GF-D8 (cell line): Measurements from ENCODE around the gene MACIR.
"Not testable (repeated sequence)": the region's sequence is repeated elsewhere in the genome, so short reads cannot be mapped to it uniquely, and the experiment has no call there.

ENCODE experiments used
- DNase-seq: peaks from one replicate; lab custom pipeline; 2025; lab: John Stamatoyannopoulos, UW

MACIR gene, protein sequence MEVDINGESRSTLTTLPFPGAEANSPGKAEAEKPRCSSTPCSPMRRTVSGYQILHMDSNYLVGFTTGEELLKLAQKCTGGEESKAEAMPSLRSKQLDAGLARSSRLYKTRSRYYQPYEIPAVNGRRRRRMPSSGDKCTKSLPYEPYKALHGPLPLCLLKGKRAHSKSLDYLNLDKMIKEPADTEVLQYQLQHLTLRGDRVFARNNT

DNA sequence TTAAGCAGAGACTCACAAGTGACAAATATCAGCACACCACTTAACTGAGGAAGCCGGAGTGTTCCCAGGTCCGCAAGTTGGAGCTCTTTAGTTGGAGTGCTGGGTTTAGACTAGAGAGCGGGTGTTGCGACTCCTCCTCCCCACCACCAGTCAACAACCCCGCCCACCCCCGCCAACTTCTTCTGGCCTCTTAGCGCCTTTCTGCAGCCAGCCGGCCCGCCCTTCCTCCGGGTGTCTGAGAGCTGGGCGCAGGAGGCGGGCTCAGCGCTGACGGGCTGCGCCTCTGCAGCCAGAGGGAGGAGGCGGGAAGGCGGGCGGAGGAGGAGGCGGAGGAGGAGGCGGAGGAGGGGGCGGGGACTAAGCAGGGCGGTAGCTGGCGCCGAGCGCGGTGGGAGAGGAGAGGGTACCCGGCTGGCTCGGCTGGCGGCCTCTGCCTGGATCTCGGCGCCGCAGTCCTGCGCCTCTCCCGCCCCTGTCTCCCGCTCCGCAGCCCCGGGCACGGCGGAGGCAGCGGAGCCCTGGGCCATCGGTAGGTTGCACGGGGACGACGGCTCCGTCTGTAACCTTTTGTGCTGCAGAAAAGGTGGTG is at the start of gene MACIR:
Gene MACIR, plus strand, starts transcription at position 396 of the 589 bp plus-strand sequence. CDS start 17,157 bp downstream, outside the sequence.
- DNase-seq = peak; percentile 75

DNA sequence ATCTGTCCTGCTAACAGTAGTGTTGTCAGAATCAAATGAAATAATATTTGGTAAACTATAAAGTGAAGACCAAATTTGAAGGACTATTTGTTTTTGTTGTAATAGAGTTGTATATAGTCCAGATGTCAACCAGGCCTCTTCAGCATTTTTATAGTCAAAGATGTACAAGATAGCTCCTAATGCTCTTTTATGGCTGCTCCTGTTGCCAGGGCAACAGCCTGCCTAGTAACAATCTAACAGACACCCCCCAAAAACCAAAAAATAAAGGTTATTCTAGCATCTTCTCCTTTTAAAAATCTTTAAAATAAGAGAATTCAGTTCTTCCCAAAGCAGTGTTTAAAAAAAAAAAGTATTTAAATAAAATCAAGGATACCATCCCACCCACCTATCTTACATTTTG is 49.5 kb upstream of the MACIR start:
- DNase-seq = no peak

DNA sequence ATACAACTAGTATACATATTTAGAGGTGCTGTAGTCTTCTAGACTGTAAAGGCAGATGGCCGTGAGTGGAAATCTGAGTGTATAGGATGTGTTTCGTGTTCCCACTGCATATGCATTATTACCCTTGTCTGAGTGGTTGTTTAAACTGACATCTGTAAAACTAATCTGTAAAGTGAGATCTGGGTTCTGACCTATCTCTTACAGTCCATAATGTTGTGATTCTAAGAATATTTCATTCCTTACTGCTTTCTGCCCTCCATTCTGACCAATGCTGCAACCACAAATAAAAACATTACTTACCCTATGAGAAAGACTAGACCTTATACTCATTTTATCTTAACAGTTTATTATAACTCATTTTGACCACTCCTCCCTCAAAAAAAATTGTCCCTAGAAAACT is 47.6 kb upstream of the MACIR start:
- DNase-seq = no peak

DNA sequence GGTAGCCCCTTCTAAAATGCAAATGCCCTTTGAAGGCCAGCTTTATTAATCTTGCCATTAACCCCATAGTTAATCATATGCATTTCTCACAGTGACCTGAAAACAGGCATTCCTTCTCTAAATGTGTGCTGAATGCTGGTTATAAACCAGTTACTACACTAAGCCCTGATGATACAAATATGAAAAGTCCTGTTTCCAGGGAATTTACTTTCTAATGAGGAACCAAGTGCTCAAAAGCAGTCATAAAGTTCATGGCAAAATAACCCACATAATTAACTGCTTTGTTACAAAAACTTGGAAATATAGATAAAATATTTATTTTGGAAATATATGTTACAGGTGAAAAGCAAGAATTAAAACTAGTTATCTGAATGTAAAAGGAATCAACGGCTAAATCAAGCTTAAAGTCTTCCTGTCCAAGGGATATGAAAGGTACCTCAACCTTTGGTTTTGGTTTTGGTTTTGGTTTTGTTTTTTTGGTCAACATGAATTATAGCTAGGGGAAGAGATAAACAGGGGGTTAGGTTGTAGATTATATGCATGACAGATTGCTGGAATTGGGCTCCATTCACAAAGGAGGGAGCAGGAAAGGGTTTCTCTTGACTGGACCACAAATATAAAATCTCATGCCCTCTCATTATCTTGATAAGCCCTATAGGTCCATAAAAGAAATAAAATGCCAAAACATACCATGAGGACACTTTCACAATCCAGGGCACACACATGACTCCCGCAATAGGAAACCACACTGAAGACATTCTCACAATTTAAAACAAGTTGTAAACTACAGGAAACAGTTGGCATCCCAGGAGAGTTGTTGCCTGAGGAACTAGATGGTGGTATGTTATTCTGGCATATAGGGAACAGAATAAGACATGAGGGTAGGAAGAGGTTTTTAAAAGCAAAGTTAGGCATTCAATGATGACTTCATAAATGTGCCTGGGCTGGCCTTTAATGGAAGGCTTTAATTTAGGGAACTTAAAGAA is 46.7 kb upstream of the MACIR start:
- DNase-seq = peak; percentile 68

DNA sequence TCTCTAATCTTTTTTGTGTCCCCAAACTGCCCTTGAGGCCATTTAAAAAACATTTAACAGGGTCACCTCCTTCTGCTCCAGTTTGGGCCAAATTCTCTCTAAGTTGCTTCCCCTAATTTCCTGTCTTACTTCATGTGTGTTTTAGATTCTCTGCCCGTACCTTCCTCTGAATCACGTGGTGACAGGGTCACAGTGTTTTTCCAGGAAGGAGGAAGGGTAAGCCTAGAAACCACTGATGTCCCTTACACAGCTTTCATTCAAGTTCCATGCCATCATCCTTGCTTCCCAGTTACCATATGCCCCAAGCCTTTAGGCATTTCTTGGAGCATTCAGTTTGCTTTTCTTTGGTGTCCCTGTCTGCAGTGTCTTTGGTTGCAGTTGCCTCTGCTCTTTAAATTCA is 42.4 kb upstream of the MACIR start:
- peak; percentile 1 for DNase-seq

DNA sequence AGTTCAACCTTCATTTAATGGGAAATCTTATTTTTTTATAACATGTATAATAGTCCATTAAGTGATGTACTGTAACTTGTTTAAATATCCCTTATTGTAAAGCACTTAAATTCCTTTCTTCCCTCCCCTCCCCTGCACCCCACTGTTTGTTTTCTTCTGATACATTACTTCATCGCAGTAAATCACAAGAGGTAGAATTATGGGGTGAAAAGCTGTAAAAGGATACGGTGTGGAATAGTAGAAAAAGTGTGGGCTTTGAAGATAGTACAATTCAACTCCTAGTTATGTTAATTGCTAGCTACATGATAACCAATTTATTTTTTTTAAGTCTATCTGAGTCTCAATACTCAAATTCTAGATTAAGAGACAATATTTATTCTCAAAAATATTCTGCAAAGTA is 41.9 kb upstream of the MACIR start:
- no peak for DNase-seq

DNA sequence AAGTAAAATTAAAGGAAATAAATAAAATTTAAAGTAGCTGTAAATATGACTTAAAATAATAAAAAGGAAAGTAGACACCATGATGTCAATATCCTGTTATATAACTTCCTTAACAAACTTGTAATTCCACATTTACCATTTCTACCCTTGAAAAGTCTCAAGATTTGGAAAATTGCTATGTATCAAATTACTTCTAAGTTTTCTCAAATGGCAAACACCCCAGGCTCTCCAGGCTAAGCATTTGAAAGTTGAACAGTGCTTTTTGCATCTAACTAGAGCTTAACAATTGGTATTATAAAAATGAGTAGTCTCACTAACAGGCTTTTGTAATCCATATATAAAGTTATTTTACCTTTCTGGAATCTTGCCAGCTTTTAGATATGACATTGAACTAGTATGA is 41.5 kb upstream of the MACIR start:
- no peak for DNase-seq

DNA sequence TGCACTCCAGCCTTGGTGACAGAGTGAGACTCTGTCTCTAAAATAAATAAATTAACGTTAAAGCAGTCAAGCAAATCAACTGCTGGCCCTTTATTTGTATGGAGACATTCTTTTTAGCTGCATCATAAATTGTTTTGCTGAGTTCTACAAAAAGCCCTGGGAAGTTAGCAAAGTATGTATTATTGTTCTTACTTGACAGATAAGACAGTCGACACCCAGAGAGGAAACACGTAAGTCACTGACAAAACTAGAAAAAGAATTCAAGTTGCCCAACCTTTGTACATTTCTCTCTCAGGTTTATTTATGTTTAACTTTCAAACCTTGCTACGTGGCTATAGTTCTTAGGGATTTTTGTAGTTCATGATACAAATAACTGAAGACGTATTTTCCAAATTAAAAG is 40.4 kb upstream of the MACIR start:
- DNase-seq = no peak

DNA sequence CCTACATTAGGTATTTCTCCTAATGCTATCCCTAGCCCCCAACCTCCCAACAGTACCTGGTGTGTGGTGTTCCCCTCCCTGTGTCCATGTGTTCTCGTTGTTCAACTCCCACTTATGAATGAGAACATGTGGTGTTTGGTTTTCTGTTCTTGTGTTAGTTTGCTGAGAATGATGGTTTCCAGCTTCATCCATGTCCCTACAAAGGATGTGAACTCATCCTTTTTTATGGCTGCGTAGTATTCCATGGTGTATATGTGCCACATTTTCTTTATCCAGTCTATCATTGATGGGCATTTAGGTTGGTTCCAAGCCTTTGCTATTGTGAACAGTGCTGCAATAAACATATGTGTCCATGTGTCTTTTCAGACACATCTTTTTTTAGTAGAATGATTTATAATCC is 39.5 kb upstream of the MACIR start:
- DNase-seq = not testable (repeated sequence)

DNA sequence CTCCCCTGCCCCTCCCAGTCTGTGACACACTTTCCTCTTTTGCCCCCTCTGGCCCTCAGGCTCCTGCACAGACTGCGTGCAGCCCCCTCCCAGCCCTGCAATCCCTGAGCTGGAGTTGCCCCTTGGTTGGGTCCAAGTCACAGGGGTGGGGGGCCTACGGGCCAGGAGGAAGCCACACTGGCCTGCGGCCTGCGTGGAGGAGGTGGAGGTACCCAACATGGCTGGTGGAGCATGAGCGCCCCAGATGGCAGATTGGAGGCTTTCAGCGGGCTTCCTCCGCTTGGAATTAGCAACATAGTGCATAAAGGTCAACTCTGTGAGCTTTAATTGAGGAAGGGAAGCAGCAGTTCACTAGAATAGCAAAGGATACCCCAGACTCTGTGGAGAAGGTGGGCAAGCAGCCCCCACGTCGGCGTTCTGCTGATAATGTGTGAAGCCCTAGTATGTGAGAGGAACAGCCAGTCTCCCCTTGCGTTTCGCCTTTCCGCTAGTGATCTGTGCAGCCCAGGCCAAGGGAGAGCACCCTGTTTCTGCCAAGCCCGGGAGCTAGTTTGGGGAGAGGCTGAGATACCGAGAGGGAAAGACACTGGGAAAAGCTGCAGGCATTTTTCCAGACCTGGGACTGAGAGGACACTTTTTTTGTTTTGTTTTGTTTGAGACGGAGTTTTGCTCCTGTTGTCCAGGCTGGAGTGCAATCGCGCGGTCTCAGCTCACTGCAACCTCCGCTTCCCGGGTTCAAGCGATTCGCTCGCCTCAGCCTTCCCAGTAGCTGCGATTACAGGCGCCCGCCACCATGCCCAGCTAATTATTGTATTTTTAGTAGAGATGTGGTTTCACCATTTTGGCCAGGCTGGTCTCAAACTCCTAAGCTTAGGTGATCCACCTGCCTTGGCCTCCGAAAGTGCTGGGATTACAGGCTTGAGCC is 35.3 kb upstream of the MACIR start:
- no peak for DNase-seq

DNA sequence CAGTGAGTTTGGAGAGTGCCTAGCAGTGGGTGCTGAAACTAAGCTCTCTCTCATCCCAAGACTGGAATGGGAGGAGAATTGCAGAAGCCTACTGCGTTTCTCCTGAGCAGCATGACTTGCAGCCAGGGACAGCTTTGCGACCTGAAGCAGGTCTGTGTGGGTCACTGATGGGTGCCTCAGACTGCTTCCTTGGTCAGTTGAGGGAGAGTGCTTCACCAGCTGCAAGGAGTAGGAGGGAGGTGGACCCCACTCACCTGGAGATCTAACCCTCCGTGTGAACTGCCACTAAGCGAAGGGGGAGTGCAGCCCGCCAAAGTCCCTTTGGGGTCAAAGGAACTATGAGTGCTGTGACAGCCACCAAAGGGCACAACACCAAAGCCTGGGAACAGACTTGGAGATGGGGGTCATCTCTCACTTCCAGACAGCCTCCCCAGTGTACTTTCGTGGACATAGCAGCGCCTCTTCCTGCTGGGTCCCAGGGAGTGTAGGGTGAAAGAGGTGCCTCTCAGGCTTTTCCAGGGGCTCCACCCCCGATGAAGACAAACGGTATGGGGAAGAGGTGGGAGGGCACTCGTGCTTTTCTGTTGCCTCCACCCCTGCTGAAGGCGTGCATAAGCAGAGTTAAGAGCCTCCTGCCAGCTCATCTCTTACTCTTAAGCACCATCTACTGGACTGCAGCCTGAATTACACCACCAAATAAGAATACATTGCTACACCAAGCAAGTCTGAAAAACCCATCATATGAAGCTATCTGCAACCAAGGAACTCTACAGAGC is 34.3 kb upstream of the MACIR start:
- DNase-seq = peak; percentile 4

DNA sequence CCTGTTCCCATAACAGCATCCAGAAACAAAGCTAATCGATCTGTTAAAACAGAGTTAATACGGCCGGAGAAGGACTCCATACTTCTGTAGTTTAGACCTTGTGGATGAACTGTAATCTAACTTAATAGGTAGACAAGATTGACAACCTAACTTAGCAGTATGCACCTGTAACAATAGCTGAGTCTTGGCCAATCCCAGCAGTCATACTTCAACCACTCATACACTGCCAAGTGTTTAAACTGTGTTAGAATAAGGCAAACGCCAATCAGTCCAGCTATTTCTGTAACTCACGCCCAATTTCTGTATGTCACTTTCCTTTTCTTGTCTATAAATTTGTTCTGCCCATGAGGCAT is 33.7 kb upstream of the MACIR start:
- DNase-seq = no peak

DNA sequence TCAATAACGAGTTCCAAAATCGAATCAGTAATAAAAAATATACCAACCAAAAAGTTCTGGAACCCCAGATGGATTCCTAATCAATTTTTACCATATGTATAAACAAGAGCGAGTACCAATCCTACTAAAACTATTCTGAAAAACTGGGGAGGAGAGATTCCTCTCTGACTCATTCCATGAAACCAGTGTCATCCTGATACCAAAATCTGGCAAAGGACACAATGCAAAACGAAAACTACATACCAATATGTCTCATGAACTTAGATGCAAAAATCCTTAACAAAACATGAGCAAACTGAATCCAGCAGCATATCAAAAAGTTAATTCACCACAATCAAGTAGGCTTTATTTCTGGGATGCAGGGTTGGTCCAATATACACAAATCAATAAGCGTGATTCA is 30.5 kb upstream of the MACIR start:
- DNase-seq = no peak

DNA sequence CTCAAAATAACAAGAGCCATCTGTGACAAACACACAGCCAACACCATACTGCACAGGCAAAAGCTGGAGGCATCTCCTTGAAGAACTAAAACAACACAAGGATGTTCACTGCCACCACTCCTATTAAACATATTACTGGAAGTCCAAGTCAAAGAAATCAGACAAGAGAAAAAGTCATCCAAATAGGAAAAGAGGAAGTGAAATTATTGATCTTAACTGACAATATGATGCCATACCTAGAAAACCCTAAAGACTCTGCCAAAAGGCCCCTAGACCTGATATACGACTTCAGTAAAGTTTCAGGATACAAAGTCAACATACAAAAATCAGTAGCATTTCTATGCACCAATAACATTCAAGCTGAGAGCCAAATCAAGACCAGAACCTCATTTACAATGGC is 30.0 kb upstream of the MACIR start:
- DNase-seq = no peak

DNA sequence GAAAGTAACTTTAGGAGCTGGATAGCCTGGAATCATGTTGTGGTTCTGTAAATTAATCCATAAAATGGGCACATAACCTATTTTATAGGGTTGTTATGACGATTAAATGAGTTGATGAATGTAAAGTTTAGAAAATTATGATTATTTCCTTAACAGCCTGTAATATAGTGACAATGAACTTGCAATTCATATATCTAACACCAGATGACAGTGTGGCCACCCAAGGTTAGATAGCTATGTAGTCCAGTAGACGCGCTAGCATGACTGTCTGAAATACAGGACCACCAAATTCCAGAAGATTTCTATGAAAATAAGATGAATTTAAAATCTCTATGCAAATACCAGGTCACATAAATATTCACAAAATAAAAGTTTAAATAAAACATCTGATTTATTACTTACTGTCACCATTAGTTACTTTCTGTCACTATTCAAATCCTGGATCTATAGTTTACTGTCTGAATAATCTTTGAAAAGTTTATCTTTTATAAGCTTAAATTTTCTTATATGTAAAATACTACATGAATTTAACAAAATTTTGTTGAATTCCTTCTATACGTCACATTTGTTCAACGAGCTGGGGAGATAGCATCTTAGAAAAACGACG is 26.1 kb upstream of the MACIR start:
- DNase-seq = peak; percentile 13

DNA sequence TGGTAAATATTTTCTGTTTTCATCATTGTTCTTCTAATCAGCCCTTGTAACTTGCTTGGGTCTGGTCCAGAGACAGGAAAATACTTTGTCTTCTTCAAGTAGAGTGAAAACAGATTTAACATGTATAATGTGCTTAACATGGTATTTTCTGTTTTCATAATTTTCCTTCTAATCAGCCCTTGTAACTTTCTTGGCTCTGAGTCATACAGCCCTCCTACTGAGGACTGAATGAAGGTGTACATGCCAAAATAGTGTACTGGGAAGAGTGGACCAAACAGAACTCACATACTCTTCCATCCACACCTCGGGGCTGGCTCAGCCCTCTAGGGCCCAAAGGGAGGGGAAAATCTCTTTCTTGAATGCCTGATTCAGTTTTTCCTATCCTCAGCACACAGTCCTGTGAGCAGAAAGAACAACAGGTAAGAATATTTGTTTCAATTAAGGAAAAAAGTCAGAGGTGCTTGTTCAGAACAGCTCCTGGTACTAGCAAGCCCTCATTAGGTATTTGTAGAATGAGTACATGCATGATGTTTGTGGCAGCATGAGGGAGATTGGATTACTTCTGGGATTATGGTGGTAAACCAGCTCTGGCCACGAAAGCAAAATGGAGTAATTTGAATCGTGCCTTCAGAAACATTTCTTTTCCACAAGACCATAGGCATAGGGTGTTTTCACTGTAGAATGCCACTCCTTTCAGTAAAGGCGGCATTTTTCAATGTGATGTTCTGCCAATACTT is 24.2 kb upstream of the MACIR start:
- no peak for DNase-seq

DNA sequence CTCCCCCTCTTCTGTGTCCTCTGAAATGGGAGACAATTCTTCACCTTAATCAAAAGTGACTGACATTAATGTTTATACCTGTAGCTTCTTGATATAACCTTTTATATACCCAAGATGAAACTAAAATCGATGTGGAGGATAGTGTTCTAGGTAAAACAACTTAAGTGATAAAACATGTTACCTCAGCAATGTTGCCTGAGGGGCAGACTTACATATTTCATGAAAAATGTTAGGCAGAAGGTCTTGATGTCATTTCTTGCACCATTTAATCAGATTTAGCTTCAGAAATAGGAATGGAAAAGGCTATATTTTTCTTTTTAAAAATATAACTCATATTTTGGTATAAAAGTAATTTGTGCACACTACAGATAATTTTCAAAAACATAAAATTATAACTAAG is 22.7 kb upstream of the MACIR start:
- DNase-seq = no peak

DNA sequence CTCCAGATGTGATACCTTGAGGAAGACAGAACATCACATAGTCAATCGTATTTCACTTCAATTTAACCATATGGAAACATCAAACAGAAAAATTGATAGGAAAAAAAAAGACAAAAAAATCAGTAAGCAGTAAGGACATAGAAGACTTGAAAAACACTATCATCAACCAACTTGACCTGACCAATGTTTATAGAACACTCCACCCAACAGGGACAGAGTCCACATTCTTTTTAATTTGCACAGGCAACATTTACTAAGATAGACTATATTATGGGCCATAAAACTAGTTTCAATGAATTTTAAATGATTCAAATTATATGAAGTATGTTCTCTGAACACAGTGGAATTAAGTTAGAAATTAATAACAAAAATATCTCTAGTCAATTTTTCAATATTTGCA is 20.8 kb upstream of the MACIR start:
- DNase-seq = no peak

DNA sequence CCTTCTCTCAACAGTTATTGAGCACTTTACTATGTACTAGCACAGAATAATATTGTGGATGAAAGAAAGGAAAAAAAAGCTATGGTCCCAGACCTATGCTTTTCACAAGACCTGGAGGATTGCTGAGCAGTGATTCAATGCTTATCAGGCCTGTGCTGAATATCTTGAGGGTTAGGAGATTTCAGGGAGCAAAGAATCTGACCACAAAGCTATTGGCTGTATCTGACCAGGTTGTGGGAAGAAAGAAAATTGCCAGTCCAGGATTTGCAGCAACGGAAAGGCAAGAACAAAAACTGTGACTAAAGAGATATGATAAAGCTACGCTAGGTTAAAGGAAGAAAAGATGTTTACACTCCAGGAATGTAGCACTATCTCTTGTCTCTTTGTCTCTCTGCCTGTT is 14.9 kb upstream of the MACIR start:
- no peak for DNase-seq

DNA sequence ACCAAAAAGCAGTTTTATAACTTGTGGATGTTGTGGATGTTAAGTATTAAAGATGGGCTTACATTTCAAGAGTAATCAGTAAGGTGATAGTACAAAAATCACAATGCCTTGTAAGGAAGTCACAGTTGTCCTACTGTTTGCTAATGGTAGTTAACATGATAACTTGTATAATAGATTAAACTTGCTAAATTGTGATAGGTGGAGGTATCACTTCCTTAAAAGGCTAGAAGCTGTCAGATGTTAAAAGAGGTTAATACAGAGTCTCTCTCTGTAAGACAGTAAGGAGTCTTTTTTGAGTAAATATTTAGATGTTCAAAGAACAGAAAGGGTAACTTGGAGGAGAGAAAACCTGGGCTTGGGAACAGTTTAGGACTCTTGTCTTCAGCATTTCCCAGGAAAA is 14.2 kb upstream of the MACIR start:
- no peak for DNase-seq
